HepG2 (cell line): Measurements from ENCODE around the gene IL17RC. TPM values are rescaled to one million over a fixed set of nuclear protein-coding genes. Genes with fewer than 3 reads are reported as not detected.

ENCODE experiments used
- ATAC-seq: fragments of 200-7000 bp; cut with Tn5 transposase; 3 replicates; pipeline ENCODE4 v1.9.1; 2020; ENCODE audit warnings: mild to moderate bottlenecking, moderate library complexity
- BruUV-seq: library from RNA; stranded (reverse); fragments of 400-500 nt; replicated peaks from 2 replicates; lab custom pipeline; 2021; lab: Mats Ljungman, UMichigan
- CTCF ChIA-PET: fragments of 300-600 bp; formaldehyde crosslinking; extraction: SDS; loops from one replicate; lab custom pipeline; 2021; ENCODE audit warnings: low total read pairs, inconsistent platforms, low intra/inter-chr PET ratio; lab: Yijun Ruan, JAX
- POLR2A ChIA-PET: fragments of 350-600 bp; sonication (Branson Sonifier 250); formaldehyde crosslinking; loops from one replicate; lab custom pipeline; 2020; ENCODE audit warnings: antibody characterized with exemption, inconsistent platforms; lab: Yijun Ruan, JAX
- DNase-seq: peaks from one replicate; pipeline ENCODE4 v3.0.0-alpha.2; 2015; ENCODE audit warnings: low spot score
- FAIRE-seq: peaks from 3 replicates; lab custom pipeline; 2011; peaks lifted over from hg19 to GRCh38; lab: Jason Lieb, UNC
- H2AFZ ChIP-seq: one replicate; pipeline ENCODE4 v1.6.1; 2011; ENCODE audit warnings: low read length, inconsistent platforms
- H3K27ac ChIP-seq: fragments of 300-600 bp; 3 replicates; pipeline ENCODE4 v1.8.0; 2011; ENCODE audit warnings: mixed run types, mild to moderate bottlenecking, mixed read lengths, low read length, inconsistent platforms; ENCODE audit not compliant: insufficient read depth; ENCODE audit errors: extremely low read length
- H3K27me3 ChIP-seq, 2 experiments: fragments of 200-600 bp in 1 of 2; 2 replicates in 1 of 2; 3 replicates in 1 of 2; pipeline versions ENCODE4 v1.6.0 to v1.8.0; 2011; ENCODE audit warnings: low read length in 2 of 2, mild to moderate bottlenecking in 2 of 2, moderate library complexity in 2 of 2, inconsistent platforms in 1 of 2; ENCODE audit not compliant: insufficient read depth in 2 of 2, control insufficient read depth in 1 of 2
- H3K36me3 ChIP-seq, 2 experiments: fragments of 200-600 bp in 1 of 2; replicated peaks in 1 of 2; 2 replicates in 1 of 2; 3 replicates in 1 of 2; pipeline versions ENCODE4 v1.5.1 to v1.8.0; 2011; ENCODE audit warnings: low read length in 2 of 2, inconsistent platforms in 1 of 2; ENCODE audit not compliant: insufficient read depth in 2 of 2, control insufficient read depth in 1 of 2
- H3K4me1 ChIP-seq: 2 replicates; pipeline ENCODE4 v1.5.1; 2012; ENCODE audit warnings: low read length, inconsistent platforms; ENCODE audit not compliant: insufficient read depth
- H3K4me2 ChIP-seq: 2 replicates; pipeline ENCODE4 v1.6.0; 2011; ENCODE audit warnings: low read depth, low read length, inconsistent platforms
- H3K4me3 ChIP-seq, 3 experiments: fragments of 200-600 bp in 1 of 3; sonication (generic), shearing (Covaris generic) in 1 of 3; replicated peaks in 1 of 3; 2 replicates each; pipeline ENCODE4 v1.5.1; 2011 to 2016; ENCODE audit warnings: low read length in 3 of 3, inconsistent platforms in 2 of 3, low read depth in 2 of 3, mild to moderate bottlenecking in 2 of 3, control low read depth in 1 of 3, mixed read lengths in 1 of 3; ENCODE audit not compliant: insufficient read depth in 1 of 3
- H3K79me2 ChIP-seq: one replicate; pipeline ENCODE4 v1.6.1; 2011; ENCODE audit warnings: low read length, inconsistent platforms; ENCODE audit not compliant: insufficient read depth
- H3K9ac ChIP-seq: 2 replicates; pipeline ENCODE4 v1.6.0; 2011; ENCODE audit warnings: mild to moderate bottlenecking, low read depth, low read length, inconsistent platforms; ENCODE audit not compliant: insufficient read depth
- H3K9me3 ChIP-seq: 2 replicates; pipeline ENCODE4 v1.5.1; 2012; ENCODE audit warnings: mild to moderate bottlenecking, low read length
- H4K20me1 ChIP-seq: 2 replicates; pipeline ENCODE4 v1.6.0; 2011; ENCODE audit warnings: inconsistent platforms, mild to moderate bottlenecking, low read length, moderate library complexity; ENCODE audit not compliant: insufficient read depth
- FOXA1 ChIP-seq, 2 experiments: fragments of 450-650 bp in 1 of 2; sonication (generic) in 1 of 2; formaldehyde crosslinking in 1 of 2; IDR thresholded peaks; 2 replicates each; pipeline versions ENCODE4 v1.4.0 to v1.6.1; 2016 to 2020; ENCODE audit warnings: missing genetic modification reagents in 1 of 2
- GATAD1 ChIP-seq: IDR thresholded peaks from 2 replicates; pipeline ENCODE4 v1.6.1; 2016; ENCODE audit warnings: missing genetic modification reagents, missing compliant biosample characterization
- GFI1 ChIP-seq: sonication (generic); formaldehyde crosslinking; IDR thresholded peaks from 2 replicates; pipeline ENCODE4 v1.5.0; 2020; ENCODE audit warnings: missing genetic modification reagents, mild to moderate bottlenecking, borderline replicate concordance
- HES4 ChIP-seq: sonication (generic); formaldehyde crosslinking; IDR thresholded peaks from 2 replicates; pipeline ENCODE4 v1.9.0; 2021; ENCODE audit warnings: mild to moderate bottlenecking, missing genetic modification reagents, borderline replicate concordance
- HNRNPUL1 ChIP-seq: fragments of 200-400 bp; formaldehyde crosslinking; IDR thresholded peaks from 2 replicates; pipeline ENCODE4 v1.6.1; 2017; ENCODE audit warnings: low read depth, mild to moderate bottlenecking, low read length, moderate library complexity
- MTF2 ChIP-seq: sonication (generic); formaldehyde crosslinking; IDR thresholded peaks from 2 replicates; pipeline ENCODE4 v1.5.0; 2020; ENCODE audit warnings: missing genetic modification reagents, borderline replicate concordance
- MYNN ChIP-seq: sonication (generic); formaldehyde crosslinking; IDR thresholded peaks from 2 replicates; pipeline ENCODE4 v1.4.0; 2020; ENCODE audit warnings: mild to moderate bottlenecking, low read depth, missing genetic modification reagents
- NCOA2 ChIP-seq: sonication (generic); formaldehyde crosslinking; IDR thresholded peaks from 2 replicates; pipeline ENCODE4 v1.8.0; 2022; ENCODE audit warnings: inconsistent platforms
- PBX2 ChIP-seq: IDR thresholded peaks from 2 replicates; pipeline ENCODE4 v1.6.1; 2016; ENCODE audit warnings: control low read depth
- RBM22 ChIP-seq: fragments of 200-400 bp; formaldehyde crosslinking; optimal IDR thresholded peaks from 2 replicates; pipeline ENCODE3; 2017; ENCODE audit warnings: mild to moderate bottlenecking, low read length, moderate library complexity
- U2AF2 ChIP-seq: fragments of 200-400 bp; formaldehyde crosslinking; IDR thresholded peaks from 2 replicates; pipeline ENCODE4 v1.6.1; 2017; ENCODE audit warnings: low read depth, mild to moderate bottlenecking, low read length
- ZFP90 ChIP-seq: sonication (generic); formaldehyde crosslinking; IDR thresholded peaks from 2 replicates; pipeline ENCODE4 v1.8.0; 2022; ENCODE audit warnings: missing genetic modification reagents, mild to moderate bottlenecking, inconsistent platforms, borderline replicate concordance
- ZNF263 ChIP-seq: sonication (generic); formaldehyde crosslinking; IDR thresholded peaks from 2 replicates; pipeline ENCODE4 v1.4.0; 2020; ENCODE audit warnings: missing genetic modification reagents
- ZNF512 ChIP-seq: sonication (generic); formaldehyde crosslinking; IDR thresholded peaks from 2 replicates; pipeline ENCODE4 v1.4.0; 2020; ENCODE audit warnings: mild to moderate bottlenecking, missing genetic modification reagents
- WGBS: methylation state at CpG from one replicate; pipeline ENCODE4 v1.1.6; 2017; ENCODE audit warnings: low lambda C conversion rate; 5-methylcytosine and 5-hydroxymethylcytosine counted together
- in situ Hi-C: cut with HindIII; loops from 2 replicates; pipeline ENCODE4 v1.10.0; 2017; ENCODE audit warnings: low pct_unique_long_range_greater_than_20kb; ENCODE audit not compliant: extremely low pct_ligation_motif_present
- intact Hi-C: fragments of 100-400 bp; cut with micrococcal nuclease; formaldehyde crosslinking; loops from one replicate; pipeline ENCODE4 v1.10.0; 2022; ENCODE audit not compliant: unreplicated experiment
- polyA plus RNA-seq, 8 experiments: library from polyadenylated mRNA; depleted of rRNA in 3 of 8; stranded (reverse) in 7 of 8; unstranded in 1 of 8; fragments of >200 nt; fragmentation: Illumina TruSeq in 4 of 8; extraction: Trizol in 4 of 8; gene quantifications; 2 replicates each; pipeline versions ENCODE4 v1.2.1 to v1.2.3, GENCODE V29; 2011 to 2016; ENCODE audit warnings: low read depth in 4 of 8, missing spikeins in 1 of 8, mixed read lengths in 1 of 8; ENCODE audit not compliant: insufficient read depth in 1 of 8
- total RNA-seq, 5 experiments: library from RNA; depleted of rRNA; stranded (reverse); fragments of >200 nt; fragmentation: Illumina TruSeq; extraction: Trizol; gene quantifications; 2 replicates each; pipeline ENCODE4 v1.2.3, GENCODE V29; 2016; ENCODE audit warnings: low read depth in 1 of 5
- TF ChIP-seq, protein P1 (sequence below): sonication (generic); formaldehyde crosslinking; IDR thresholded peaks from 2 replicates; pipeline ENCODE4 v1.4.0; 2020; ENCODE audit warnings: missing genetic modification reagents

Gene IL17RC
- total and polyA plus RNA-seq, 2 of the 13 experiments (the other 11 are each of a cell fraction or from before 2014, with no cell fraction given): 20.7 to 24.0 TPM

GRCh38 chr3:9928158-9928557 is 11.3 kb downstream of the IL17RC start:
- H3K9me3 ChIP-seq: no peaks in the 10 kb centered on the region
- no peaks in the 10 kb centered on the region for H3K27me3 ChIP-seq
- ATAC-seq (no peak), FAIRE-seq (no peak), DNase-seq (no peak)
- H3K79me2 ChIP-seq: no peaks in the 10 kb centered on the region
- 98% methylated on average over 11 of the region's 23 CpGs for WGBS
- CTCF ChIA-PET: no interaction called here
- no peak overlapping the region for H3K27ac ChIP-seq
- in situ Hi-C loops: no loop called here
- no peak overlapping the region for H2AFZ ChIP-seq
- no TSS peak for BruUV-seq
- no peaks in the 10 kb centered on the region; a peak in 1 of 5 replicates for H3K36me3 ChIP-seq
- no peak for TF ChIP-seq GFI1 (CRISPR knock-in tag)
- no peak for TF ChIP-seq NCOA2 (CRISPR knock-in tag)
- TF ChIP-seq ZFP90 (CRISPR knock-in tag): no peak
- TF ChIP-seq MYNN (CRISPR knock-in tag): no peak
- TF ChIP-seq PBX2 (CRISPR knock-in tag): no peak
- TF ChIP-seq, protein P1, sequence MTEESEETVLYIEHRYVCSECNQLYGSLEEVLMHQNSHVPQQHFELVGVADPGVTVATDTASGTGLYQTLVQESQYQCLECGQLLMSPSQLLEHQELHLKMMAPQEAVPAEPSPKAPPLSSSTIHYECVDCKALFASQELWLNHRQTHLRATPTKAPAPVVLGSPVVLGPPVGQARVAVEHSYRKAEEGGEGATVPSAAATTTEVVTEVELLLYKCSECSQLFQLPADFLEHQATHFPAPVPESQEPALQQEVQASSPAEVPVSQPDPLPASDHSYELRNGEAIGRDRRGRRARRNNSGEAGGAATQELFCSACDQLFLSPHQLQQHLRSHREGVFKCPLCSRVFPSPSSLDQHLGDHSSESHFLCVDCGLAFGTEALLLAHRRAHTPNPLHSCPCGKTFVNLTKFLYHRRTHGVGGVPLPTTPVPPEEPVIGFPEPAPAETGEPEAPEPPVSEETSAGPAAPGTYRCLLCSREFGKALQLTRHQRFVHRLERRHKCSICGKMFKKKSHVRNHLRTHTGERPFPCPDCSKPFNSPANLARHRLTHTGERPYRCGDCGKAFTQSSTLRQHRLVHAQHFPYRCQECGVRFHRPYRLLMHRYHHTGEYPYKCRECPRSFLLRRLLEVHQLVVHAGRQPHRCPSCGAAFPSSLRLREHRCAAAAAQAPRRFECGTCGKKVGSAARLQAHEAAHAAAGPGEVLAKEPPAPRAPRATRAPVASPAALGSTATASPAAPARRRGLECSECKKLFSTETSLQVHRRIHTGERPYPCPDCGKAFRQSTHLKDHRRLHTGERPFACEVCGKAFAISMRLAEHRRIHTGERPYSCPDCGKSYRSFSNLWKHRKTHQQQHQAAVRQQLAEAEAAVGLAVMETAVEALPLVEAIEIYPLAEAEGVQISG: no peak
- TF ChIP-seq HNRNPUL1: no peak
- TF ChIP-seq ZNF263 (CRISPR knock-in tag): no peak
- TF ChIP-seq HES4 (CRISPR knock-in tag): no peak
- no peak for TF ChIP-seq FOXA1 (IDR thresholded peaks at IDR 0.05)
- no peak for TF ChIP-seq FOXA1 (CRISPR knock-in tag; IDR thresholded peaks at IDR 0.05)
- no peak for TF ChIP-seq RBM22
- no peak for TF ChIP-seq GATAD1
- no peak for TF ChIP-seq U2AF2
- no peak for TF ChIP-seq MTF2 (CRISPR knock-in tag)
- TF ChIP-seq ZNF512 (CRISPR knock-in tag): no peak
- no peak overlapping the region for H3K4me3 ChIP-seq
- H3K4me1 ChIP-seq: peaks cover 13% of the 10 kb centered on the region
- H3K4me2 ChIP-seq: no peak overlapping the region
- H3K9ac ChIP-seq: no peak overlapping the region
- H4K20me1 ChIP-seq: no peaks in the 10 kb centered on the region
- POLR2A ChIA-PET: no interaction called here
- intact Hi-C loops: no loop called here
